Natural killer cell (primary cell): Measurements from ENCODE around the gene CCR5AS.

Experiments
- ATAC-seq, 3 donors: fragments of 150-1000 bp in 2 of 3; fragments of 200-7000 bp in 1 of 3; cut with Tn5 transposase; 1 replicate in 1 of 3; 2 replicates in 2 of 3; pipeline ENCODE4 v1.10.0; 2021; ENCODE audit warnings: mild to moderate bottlenecking in 2 of 3, moderate library complexity in 2 of 3
- DNase-seq, 2 donors: peaks; one replicate each; pipeline versions ENCODE4 v3.0.0 to v3.0.0-alpha.2; 2013 to 2021; ENCODE audit warnings: mixed read lengths in 1 of 2
- H3K27ac ChIP-seq: one replicate; pipeline ENCODE4 v1.5.1; 2013; ENCODE audit warnings: mild to moderate bottlenecking, low read length
- H3K27me3 ChIP-seq: one replicate; pipeline ENCODE4 v1.6.1; 2013; ENCODE audit warnings: low read length; ENCODE audit not compliant: control insufficient read depth, insufficient read depth
- H3K36me3 ChIP-seq: one replicate; pipeline ENCODE4 v1.6.1; 2013; ENCODE audit warnings: low read length; ENCODE audit not compliant: control insufficient read depth, insufficient read depth
- H3K4me1 ChIP-seq: one replicate; pipeline ENCODE4 v1.6.1; 2013; ENCODE audit warnings: low read length; ENCODE audit not compliant: control insufficient read depth, insufficient read depth
- H3K4me3 ChIP-seq: one replicate; pipeline ENCODE4 v1.5.1; 2013; ENCODE audit warnings: low read length
- H3K9me3 ChIP-seq: one replicate; pipeline ENCODE4 v1.6.1; 2013; ENCODE audit warnings: low read length; ENCODE audit not compliant: control insufficient read depth, insufficient read depth
- H3K27ac Mint-ChIP-seq, 2 donors: one replicate each; pipeline ENCODE4 v1.8.0; 2022; ENCODE audit warnings: mild to moderate bottlenecking in 2 of 2, mixed read lengths in 2 of 2, moderate library complexity in 1 of 2
- H3K27me3 Mint-ChIP-seq, 2 donors: one replicate each; pipeline ENCODE4 v1.8.0; 2022; ENCODE audit warnings: low read depth in 2 of 2, mixed read lengths in 2 of 2
- H3K36me3 Mint-ChIP-seq: one replicate; pipeline ENCODE4 v1.8.0; 2022; ENCODE audit warnings: mixed read lengths
- H3K4me1 Mint-ChIP-seq, 2 donors: one replicate each; pipeline ENCODE4 v1.8.0; 2022; ENCODE audit warnings: mixed read lengths in 2 of 2
- H3K4me3 Mint-ChIP-seq: one replicate; pipeline ENCODE4 v1.8.0; 2022; ENCODE audit warnings: mild to moderate bottlenecking, moderate library complexity, mixed read lengths
- H3K9me3 Mint-ChIP-seq, 2 donors: one replicate each; pipeline ENCODE4 v1.8.0; 2022; ENCODE audit warnings: mixed read lengths in 2 of 2
- CTCF ChIP-seq: fragments of 200-600 bp; IDR thresholded peaks from one replicate; pipeline ENCODE4 v1.8.0; 2022; ENCODE audit warnings: antibody characterized with exemption
- WGBS: methylation state at CpG from one replicate; pipeline ENCODE4 v1.1.7; 2013; ENCODE audit warnings: missing lambda C conversion rate; ENCODE audit not compliant: insufficient coverage; 5-methylcytosine and 5-hydroxymethylcytosine counted together
- intact Hi-C: fragments of 100-400 bp; cut with micrococcal nuclease; formaldehyde crosslinking; loops from one replicate; pipeline ENCODE4 v1.14.2; 2022

CCR5AS gene

GRCh38 chr3:46414739-46415138 lies 7.9 kb upstream of the CCR5AS start:
- DNase-seq (no peak), ATAC-seq (no peak)
- Histone ChIP-seq H3K27ac (no peak overlapping the region), H3K4me3 (no peak overlapping the region), H3K4me1 (peaks cover 5% of the 10 kb centered on the region), H3K27me3 (no peaks in the 10 kb centered on the region), H3K36me3 (no peaks in the 10 kb centered on the region), H3K9me3 (no peaks in the 10 kb centered on the region)
- Mint-ChIP-seq H3K4me3 (no peak overlapping the region), H3K36me3 (no peaks in the 10 kb centered on the region), H3K4me1 (peaks cover 0 to 5% of the 10 kb centered on the region in 2 donors), H3K27me3 (peaks cover 0 to 3% of the 10 kb centered on the region in 2 donors), H3K9me3 (no peaks in the 10 kb centered on the region), H3K27ac (no peak overlapping the region)
- intact Hi-C loops = no loop called here
- 76% methylated on average over 4 of the region's 4 CpGs for WGBS
- no peak for TF ChIP-seq CTCF

- Histone ChIP-seq H3K4me3 (no peak overlapping the region), H3K9me3 (no peaks in the 10 kb centered on the region), H3K27me3 (no peaks in the 10 kb centered on the region), H3K36me3 (no peaks in the 10 kb centered on the region), H3K27ac (no peak overlapping the region), H3K4me1 (peaks cover 12% of the 10 kb centered on the region)
- DNase-seq (no peak), ATAC-seq (no peak)
- 59% methylated on average over 4 of the region's 5 CpGs for WGBS
- TF ChIP-seq CTCF = no peak
- intact Hi-C loops = no loop called here
- Mint-ChIP-seq H3K27ac (no peak overlapping the region), H3K4me3 (no peak overlapping the region), H3K36me3 (no peaks in the 10 kb centered on the region), H3K4me1 (peaks cover 0 to 7% of the 10 kb centered on the region in 2 donors), H3K9me3 (no peaks in the 10 kb centered on the region), H3K27me3 (peaks cover 0 to 3% of the 10 kb centered on the region in 2 donors)
These were observed 7.1 kb upstream of the CCR5AS start for GRCh38 chr3:46413951-46414350.

- no peak for TF ChIP-seq CTCF
- H3K9me3 ChIP-seq = no peaks in the 10 kb centered on the region
- H3K27ac ChIP-seq = no peak overlapping the region
- no peak for ATAC-seq
- DNase-seq = no peak
- H3K4me1 ChIP-seq = peaks cover 18% of the 10 kb centered on the region
- 84% methylated on average over 2 of the region's 3 CpGs for WGBS
- Mint-ChIP-seq H3K4me3 (no peak overlapping the region), H3K27me3 (peaks cover 0 to 3% of the 10 kb centered on the region in 2 donors), H3K36me3 (no peaks in the 10 kb centered on the region), H3K9me3 (no peaks in the 10 kb centered on the region), H3K4me1 (peaks cover 0 to 13% of the 10 kb centered on the region in 2 donors), H3K27ac (no peak overlapping the region)
- H3K27me3 ChIP-seq = no peaks in the 10 kb centered on the region
- intact Hi-C loops = no loop called here
- H3K4me3 ChIP-seq = no peak overlapping the region
- no peaks in the 10 kb centered on the region for H3K36me3 ChIP-seq
These were observed 6.0 kb upstream of the CCR5AS start for GRCh38 chr3:46412786-46413298.

GRCh38 chr3:46411271-46411670 lies 4.4 kb upstream of the CCR5AS start:
- no peak overlapping the region for H3K4me3 Mint-ChIP-seq
- Histone ChIP-seq H3K9me3 (no peaks in the 10 kb centered on the region), H3K27me3 (no peaks in the 10 kb centered on the region), H3K36me3 (no peaks in the 10 kb centered on the region), H3K4me3 (no peak overlapping the region), H3K27ac (no peak overlapping the region), H3K4me1 (peaks cover 34% of the 10 kb centered on the region)
- ATAC-seq (no peak), DNase-seq (no peak)
- H3K36me3 Mint-ChIP-seq = no peaks in the 10 kb centered on the region
- no peak overlapping the region for H3K27ac Mint-ChIP-seq
- no peaks in the 10 kb centered on the region for H3K9me3 Mint-ChIP-seq
- H3K4me1 Mint-ChIP-seq = peaks cover 9 to 29% of the 10 kb centered on the region in 2 donors
- WGBS = 100% methylated on average over 2 of the region's 2 CpGs
- TF ChIP-seq CTCF = no peak
- H3K27me3 Mint-ChIP-seq = peaks cover 0 to 3% of the 10 kb centered on the region in 2 donors
- intact Hi-C loops = no loop called here
